GM20000 (cell line): ENCODE measurements around the gene ZNF274.

Experiments
- DNase-seq: peaks from one replicate; pipeline ENCODE4 v3.0.0; 2012; ENCODE audit warnings: low spot score
- TF ChIP-seq, protein P1 (sequence below): IDR thresholded peaks from 2 replicates; pipeline ENCODE4 v1.5.1; 2012; ENCODE audit warnings: mild to moderate bottlenecking, control low read depth; ENCODE audit errors: extremely low read depth, missing control alignments

The ZNF274 gene

DNA sequence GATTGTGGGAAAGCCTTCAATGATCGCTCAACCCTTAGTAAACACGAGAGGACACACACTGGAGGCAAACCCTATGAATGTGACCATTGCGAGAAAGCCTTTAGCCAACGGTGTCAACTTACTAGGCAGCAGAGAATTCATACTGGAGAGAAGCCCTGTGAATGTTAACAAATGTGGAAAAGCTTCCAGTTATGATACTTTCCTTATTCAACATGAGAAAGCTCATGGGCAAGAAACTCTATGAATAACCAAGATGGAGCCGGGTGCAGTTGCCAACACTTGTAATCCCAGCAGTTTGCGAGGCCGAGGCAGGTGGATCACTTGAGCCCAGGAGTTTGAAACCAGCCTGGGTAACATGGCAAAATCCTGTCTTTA, 80.0 kb downstream of the ZNF274 start:
- DNase-seq, result no peak
- TF ChIP-seq, protein P1, sequence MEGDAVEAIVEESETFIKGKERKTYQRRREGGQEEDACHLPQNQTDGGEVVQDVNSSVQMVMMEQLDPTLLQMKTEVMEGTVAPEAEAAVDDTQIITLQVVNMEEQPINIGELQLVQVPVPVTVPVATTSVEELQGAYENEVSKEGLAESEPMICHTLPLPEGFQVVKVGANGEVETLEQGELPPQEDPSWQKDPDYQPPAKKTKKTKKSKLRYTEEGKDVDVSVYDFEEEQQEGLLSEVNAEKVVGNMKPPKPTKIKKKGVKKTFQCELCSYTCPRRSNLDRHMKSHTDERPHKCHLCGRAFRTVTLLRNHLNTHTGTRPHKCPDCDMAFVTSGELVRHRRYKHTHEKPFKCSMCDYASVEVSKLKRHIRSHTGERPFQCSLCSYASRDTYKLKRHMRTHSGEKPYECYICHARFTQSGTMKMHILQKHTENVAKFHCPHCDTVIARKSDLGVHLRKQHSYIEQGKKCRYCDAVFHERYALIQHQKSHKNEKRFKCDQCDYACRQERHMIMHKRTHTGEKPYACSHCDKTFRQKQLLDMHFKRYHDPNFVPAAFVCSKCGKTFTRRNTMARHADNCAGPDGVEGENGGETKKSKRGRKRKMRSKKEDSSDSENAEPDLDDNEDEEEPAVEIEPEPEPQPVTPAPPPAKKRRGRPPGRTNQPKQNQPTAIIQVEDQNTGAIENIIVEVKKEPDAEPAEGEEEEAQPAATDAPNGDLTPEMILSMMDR, result no peak
